ENCODE results near the gene DZIP3. TPM values are rescaled to one million over a fixed set of nuclear protein-coding genes. Genes with fewer than 3 reads are reported as not detected.
"Not testable (repeated sequence)": the region's sequence is repeated elsewhere in the genome, so short reads cannot be mapped to it uniquely, and the experiment has no call there.

Gene DZIP3
- total RNA-seq, 3 donors from 2014 or later = 6.2 to 10.8 (median 9.8) TPM

GRCh38 chr3:108672701-108673100 lies 83.2 kb downstream of the DZIP3 start:
- Histone ChIP-seq H3K27ac (no peak overlapping the region), H3K4me1 (no peaks in the 10 kb centered on the region), H3K36me3 (no peaks in the 10 kb centered on the region), H3K4me3 (no peak overlapping the region), H3K9me3 (no peaks in the 10 kb centered on the region), H3K27me3 (no peaks in the 10 kb centered on the region)
- intact Hi-C loops (cut with DNase I; ENCODE audit: low total_unique reads) = no loop called here
- DNase-seq (ENCODE audit: low spot score in 2 of 2) = no peak
- no peak for TF ChIP-seq POLR2AphosphoS5 (IDR thresholded peaks at IDR 0.05)
- no peak for TF ChIP-seq POLR2A (IDR thresholded peaks at IDR 0.05)
- TF ChIP-seq CTCF (IDR thresholded peaks at IDR 0.05) = no peak

GRCh38 chr3:108673988-108674661 lies 84.6 kb downstream of the DZIP3 start:
- TF ChIP-seq POLR2AphosphoS5 (IDR thresholded peaks at IDR 0.05) (no peak), CTCF (IDR thresholded peaks at IDR 0.05) (no peak), POLR2A (IDR thresholded peaks at IDR 0.05) (no peak)
- no peaks in the 10 kb centered on the region for H3K36me3 ChIP-seq
- no peak for DNase-seq (ENCODE audit: low spot score in 2 of 2)

GRCh38 chr3:108677811-108678210 lies 88.3 kb downstream of the DZIP3 start:
- H3K9me3 ChIP-seq = no peaks in the 10 kb centered on the region
- H3K4me1 ChIP-seq = no peaks in the 10 kb centered on the region
- H3K27ac ChIP-seq = no peak overlapping the region
- H3K27me3 ChIP-seq = no peaks in the 10 kb centered on the region
- no peaks in the 10 kb centered on the region for H3K36me3 ChIP-seq
- intact Hi-C loops (cut with DNase I; ENCODE audit: low total_unique reads) = no loop called here
- DNase-seq (ENCODE audit: low spot score in 2 of 2) = no peak
- H3K4me3 ChIP-seq = no peak overlapping the region
- TF ChIP-seq CTCF (IDR thresholded peaks at IDR 0.05) (no peak), POLR2AphosphoS5 (IDR thresholded peaks at IDR 0.05) (no peak), POLR2A (IDR thresholded peaks at IDR 0.05) (no peak)

More at GRCh38 chr3:108673988-108674661, 84.6 kb downstream of the DZIP3 start:
- Histone ChIP-seq H3K9me3 (no peaks in the 10 kb centered on the region), H3K27me3 (no peaks in the 10 kb centered on the region), H3K4me1 (no peaks in the 10 kb centered on the region), H3K4me3 (no peak overlapping the region), H3K27ac (no peak overlapping the region)
- intact Hi-C loops (cut with DNase I; ENCODE audit: low total_unique reads) = no loop called here

- intact Hi-C loops (cut with DNase I; ENCODE audit: low total_unique reads); H3K9me3 ChIP-seq; H3K27me3 ChIP-seq; H3K36me3 ChIP-seq; H3K4me1 ChIP-seq; H3K4me3 ChIP-seq; H3K27ac ChIP-seq; DNase-seq (ENCODE audit: low spot score in 2 of 2): not testable (repeated sequence)
Measured at GRCh38 chr3:108692286-108692685, 102.8 kb downstream of the DZIP3 start.

GRCh38 chr3:108698461-108698860 lies 108.9 kb downstream of the DZIP3 start:
- no peaks in the 10 kb centered on the region for H3K27me3 ChIP-seq
- no peaks in the 10 kb centered on the region for H3K4me1 ChIP-seq
- no peak overlapping the region for H3K4me3 ChIP-seq
- H3K9me3 ChIP-seq = no peaks in the 10 kb centered on the region
- H3K27ac ChIP-seq = no peak overlapping the region
- H3K36me3 ChIP-seq = no peaks in the 10 kb centered on the region
- DNase-seq (ENCODE audit: low spot score in 2 of 2) = no peak
- TF ChIP-seq POLR2A (IDR thresholded peaks at IDR 0.05) (no peak), POLR2AphosphoS5 (IDR thresholded peaks at IDR 0.05) (no peak), CTCF (IDR thresholded peaks at IDR 0.05) (no peak)
- intact Hi-C loops (cut with DNase I; ENCODE audit: low total_unique reads) = no loop called here

Data from breast epithelium (tissue), 4 donors.